IPS-NIHi7 (cell line): ENCODE measurements around the gene PSMD13.
"Not testable (repeated sequence)": the region's sequence is repeated elsewhere in the genome, so short reads cannot be mapped to it uniquely, and the experiment has no call there.

Source experiments
- DNase-seq: peaks from one replicate; pipeline ENCODE4 v3.0.0; 2012; ENCODE audit warnings: mixed read lengths; ENCODE audit errors: extremely low spot score

The PSMD13 gene

DNA sequence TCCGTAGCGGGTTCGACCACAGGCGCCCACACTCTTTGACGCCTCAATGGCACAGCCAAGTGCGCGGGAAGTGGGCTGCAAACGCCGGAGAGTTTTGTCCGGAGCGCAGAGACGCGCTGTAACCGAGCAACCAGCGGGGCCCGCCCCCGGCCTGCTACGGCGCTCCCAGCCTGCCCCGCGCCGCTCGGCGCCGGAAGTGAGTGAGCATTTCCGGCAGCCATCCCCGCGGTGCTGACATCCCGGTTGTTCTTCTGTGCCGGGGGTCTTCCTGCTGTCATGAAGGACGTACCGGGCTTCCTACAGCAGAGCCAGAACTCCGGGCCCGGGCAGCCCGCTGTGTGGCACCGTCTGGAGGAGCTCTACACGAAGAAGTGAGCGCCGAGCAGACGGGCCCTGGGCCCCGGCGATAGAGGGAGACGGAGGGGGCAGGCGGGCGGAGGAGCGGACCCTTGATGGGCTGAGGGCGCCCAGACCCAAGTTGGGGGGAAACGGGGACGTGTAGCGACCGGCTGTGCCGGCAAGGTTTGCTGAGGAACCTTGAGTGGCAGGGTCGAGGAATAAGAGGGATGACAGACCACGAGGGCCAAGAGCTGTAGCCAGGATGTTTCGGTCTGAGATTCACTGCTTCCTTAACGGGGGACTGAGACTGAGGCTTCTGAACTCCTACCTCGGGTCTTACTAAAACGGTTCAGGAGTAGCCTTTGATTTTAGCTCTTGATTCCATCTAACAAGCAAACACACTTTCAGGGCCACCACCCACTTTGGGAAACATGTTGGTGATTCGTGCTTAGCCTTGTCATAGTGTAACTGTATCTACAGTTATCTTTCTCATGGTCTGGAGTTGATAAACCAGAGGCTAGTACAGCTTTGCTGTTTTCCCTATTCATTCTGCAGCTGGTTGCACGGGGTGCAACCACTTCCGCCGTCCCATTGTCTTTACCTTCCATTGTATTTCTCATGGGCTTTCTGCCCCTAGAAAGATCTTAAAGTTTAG, at the start of gene PSMD13:
TSS of gene PSMD13 (plus strand) at position 203 of the 994 bp plus-strand sequence. CDS start at position 277, 74 bp downstream.
- peak; percentile 94 for DNase-seq

DNA sequence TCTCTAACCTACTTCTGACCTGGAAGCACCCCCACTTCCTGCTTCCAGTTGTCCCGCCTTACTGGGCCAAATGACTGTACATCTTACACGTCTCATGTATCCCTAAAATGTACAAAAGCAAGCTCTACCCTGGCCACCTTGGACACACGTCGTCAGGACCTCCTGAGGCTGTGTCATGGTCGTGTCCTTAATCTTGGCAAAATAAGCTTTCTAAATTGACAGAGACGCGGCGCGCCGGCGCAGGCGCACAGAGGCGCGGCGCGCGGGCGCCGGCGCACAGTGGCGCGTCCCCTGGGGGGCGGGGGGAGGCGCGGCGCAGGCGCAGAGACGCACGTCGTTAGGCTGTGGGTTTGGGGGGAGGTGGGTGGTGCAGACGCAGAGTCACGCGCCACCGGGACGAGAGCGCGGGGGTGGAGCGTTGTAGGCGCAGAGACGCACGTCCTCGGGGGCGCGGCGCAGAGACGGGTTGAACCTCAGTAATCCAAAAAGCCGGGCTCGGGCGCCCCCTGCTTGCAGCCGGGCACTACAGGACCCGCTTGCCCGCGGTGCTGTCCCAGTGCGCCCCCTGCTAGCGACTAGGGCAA, 47.5 kb upstream of the PSMD13 start:
- DNase-seq: not testable (repeated sequence)

GRCh38 chr11:189843-190311, 46.9 kb upstream of the PSMD13 start:
- not testable (repeated sequence) for DNase-seq

- not testable (repeated sequence) for DNase-seq
These were observed 46.2 kb upstream of the PSMD13 start for GRCh38 chr11:190546-190945.

DNA sequence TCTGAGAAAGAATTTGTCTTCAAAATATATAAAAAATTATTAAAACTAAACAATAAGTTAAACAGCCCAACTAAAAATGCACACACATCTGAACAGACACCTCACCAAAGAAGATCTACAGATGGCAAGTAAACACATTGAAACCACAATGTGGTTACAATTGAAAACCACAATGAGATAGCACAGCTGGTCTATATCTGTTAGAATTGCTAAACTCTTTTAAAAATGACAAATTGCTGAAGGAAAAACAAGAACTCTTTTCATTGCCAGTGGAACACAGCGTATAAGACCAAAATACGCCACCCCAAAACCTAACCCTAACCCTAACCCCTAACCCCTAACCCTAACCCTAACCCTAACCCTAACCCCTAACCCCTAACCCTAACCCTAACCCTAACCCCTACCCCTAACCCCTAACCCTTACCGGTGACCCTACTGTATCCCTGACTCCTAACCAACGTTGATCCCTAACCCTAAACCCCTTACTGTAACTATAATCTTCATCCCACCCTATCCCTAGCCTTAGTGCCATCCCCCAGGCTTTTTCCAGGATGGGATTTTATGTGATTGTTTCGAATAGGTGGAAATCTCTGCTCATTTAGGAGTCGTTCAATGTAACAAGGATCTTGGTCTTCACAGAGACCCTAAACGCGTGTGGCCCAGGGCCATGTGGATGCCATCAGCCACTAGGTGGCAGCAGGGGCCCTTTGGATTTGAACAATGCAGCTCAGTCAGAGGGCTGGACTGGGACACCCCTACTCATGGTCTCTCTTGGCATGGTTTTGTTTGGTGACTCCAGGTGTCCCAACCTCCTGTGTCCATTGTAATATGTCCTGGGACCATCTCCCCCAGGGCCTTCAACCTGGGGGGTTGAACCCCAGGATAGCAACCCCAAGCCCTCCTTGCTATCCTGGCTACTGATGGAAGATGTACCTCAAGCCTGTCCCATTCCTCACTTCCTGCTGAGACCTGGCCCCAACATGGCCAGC, 45.0 kb upstream of the PSMD13 start:
- not testable (repeated sequence) for DNase-seq

GRCh38 chr11:192674-193128, 44.1 kb upstream of the PSMD13 start, which contains the start of gene SCGB1C1:
Gene SCGB1C1, plus strand, starts transcription at chr11:193078. Its CDS starts 22 bp downstream, at chr11:193100.
- not testable (repeated sequence) for DNase-seq

- DNase-seq: not testable (repeated sequence)
These were observed 43.3 kb upstream of the PSMD13 start for GRCh38 chr11:193481-193880.

DNA sequence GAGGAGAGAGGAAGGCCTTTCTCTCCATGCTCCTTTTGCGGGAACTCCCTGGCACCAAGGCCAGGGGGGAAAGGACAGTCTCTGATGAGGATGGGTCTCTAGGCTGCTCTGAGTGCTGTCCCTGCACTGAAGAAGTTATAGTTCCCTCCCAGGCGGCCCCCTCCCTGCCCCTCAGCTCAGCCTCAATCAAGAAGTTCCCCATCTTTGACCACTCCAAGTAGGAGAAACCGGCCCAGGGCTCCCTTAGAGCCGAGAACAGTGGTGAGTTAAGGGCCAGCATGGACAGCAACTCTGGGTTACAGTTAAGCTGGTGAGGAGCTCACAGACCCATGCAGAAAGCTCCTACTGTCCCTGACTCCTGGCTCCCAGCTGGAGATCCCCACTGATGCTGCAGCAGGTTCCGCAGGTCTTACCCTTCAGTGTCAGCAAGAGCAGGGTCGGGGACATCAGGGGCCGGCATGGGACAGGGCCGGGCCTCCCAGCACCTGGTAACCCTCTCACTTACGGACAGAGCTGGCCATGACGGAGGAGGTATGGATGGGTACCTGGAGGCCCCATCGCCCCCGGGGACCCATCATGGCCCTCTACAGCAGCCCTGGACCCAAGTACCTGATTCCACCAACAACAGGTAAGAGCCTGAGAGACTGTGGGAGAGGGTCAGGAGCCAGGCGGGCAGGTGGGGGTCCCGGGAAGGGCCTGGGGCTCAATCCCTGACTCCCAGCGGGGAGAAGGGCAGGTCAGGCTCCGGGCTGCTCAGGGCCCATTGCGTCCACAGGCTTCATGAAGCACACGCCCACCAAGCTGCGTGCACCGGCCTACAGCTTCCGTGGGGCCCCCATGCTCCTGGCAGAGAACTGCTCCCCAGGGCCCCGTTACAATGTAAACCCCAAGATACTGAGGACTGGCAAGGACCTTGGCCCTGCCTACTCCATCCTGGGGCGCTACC, 39.7 kb upstream of the PSMD13 start:
- DNase-seq: no peak

GRCh38 chr11:197741-198235, 39.0 kb upstream of the PSMD13 start:
- DNase-seq: no peak

DNA sequence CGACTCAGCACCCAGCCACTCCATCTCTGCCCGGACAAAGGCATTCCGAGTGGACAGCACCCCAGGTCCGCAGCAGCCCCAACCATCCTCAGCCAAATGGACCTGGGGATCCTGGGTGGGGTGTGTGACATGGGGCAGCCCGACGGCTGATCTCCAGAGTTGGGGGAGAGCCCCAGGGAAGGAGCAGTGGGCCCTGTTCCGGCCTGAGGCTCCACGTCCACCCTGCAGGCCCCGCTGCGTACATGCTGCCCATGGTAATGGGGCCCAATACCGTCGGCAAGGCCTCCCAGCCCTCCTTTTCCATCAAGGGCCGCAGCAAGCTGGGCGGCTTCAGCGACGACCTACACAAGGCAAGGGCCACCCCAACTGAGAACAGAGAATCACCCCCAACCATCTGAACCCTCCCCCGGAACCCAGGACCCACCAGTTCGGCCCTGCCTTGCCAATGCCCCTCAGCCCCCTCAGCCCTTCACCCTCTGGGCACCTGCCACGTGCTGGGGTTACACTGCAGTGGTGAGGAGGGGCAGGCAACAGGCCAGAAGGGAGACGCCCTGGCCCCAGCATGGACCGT, 38.5 kb upstream of the PSMD13 start:
- DNase-seq: no peak

DNA sequence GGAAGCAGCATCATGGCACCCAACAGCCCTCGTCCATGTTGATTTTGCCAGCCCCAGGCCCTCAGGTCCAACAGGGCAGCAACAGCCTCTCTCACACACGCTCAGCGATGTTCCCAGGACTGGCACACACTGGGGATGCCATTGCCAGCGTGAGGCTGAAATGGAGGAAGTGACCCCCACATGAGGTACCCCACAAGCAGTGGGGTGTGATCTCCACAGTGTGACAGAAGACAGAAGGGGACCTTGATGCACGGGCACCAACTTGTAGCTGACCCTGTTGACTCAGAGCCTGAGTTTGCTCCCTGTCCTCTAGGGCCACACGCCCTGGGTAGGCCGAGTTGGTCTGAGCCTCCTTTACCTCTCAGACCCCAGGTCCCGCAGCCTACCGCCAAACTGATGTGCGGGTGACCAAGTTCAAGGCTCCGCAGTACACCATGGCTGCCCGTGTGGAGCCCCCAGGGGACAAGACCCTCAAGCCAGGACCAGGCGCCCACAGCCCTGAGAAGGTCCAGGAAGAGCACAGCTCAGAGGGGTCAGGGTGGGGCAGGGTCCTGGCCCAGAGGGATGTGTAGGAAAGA, 37.7 kb upstream of the PSMD13 start:
- DNase-seq: no peak

- no peak for DNase-seq
These were observed 37.0 kb upstream of the PSMD13 start for GRCh38 chr11:199782-200181.

- DNase-seq: no peak
These were observed 36.4 kb upstream of the PSMD13 start for GRCh38 chr11:200224-201003.

- DNase-seq: no peak
These were observed 34.8 kb upstream of the PSMD13 start for GRCh38 chr11:201966-202365.

DNA sequence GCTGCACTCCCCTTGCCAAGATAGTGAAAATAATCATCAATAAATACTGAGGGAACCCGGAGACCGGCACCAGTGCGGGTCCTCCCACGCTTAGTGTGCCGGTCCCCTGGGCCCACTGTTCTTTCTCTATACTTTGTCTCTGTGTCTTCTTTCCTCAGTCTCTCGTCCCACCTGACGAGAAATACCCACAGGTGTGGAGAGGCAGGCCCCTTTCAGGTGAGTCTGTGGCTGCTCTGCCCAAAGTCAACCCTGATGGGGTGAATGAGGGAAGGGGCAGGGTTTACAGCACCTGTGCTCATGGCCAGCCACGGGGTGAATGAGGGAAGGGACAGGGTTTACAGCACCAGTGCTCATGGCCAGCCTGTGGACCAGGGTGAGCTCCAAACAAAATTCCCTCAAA, 34.3 kb upstream of the PSMD13 start:
- DNase-seq: no peak

- no peak for DNase-seq
These were observed 33.5 kb upstream of the PSMD13 start for GRCh38 chr11:203056-203944.

GRCh38 chr11:203945-204586, 32.7 kb upstream of the PSMD13 start:
- DNase-seq: no peak
